Esophagus (tissue), 2 donors: ENCODE data around the gene MPST. TPM values are rescaled to one million over a fixed set of nuclear protein-coding genes. Genes with fewer than 3 reads are reported as not detected.

Experiments used
- H3K27ac ChIP-seq, 2 donors: one replicate each; pipeline ENCODE4 v1.5.1; 2013; ENCODE audit warnings: low read depth in 2 of 2, mild to moderate bottlenecking in 2 of 2, inconsistent platforms in 1 of 2, low read length in 1 of 2, moderate library complexity in 1 of 2
- H3K27me3 ChIP-seq, 2 donors: one replicate each; pipeline ENCODE4 v1.6.1; 2013; ENCODE audit warnings: low read length in 2 of 2, control low read depth in 1 of 2, mild to moderate bottlenecking in 1 of 2; ENCODE audit not compliant: insufficient read depth in 2 of 2, control insufficient read depth in 1 of 2
- H3K36me3 ChIP-seq, 2 donors: one replicate each; pipeline ENCODE4 v1.6.1; 2013; ENCODE audit warnings: low read length in 1 of 2; ENCODE audit not compliant: control insufficient read depth in 2 of 2, insufficient read depth in 2 of 2
- H3K4me1 ChIP-seq, 2 donors: one replicate each; pipeline ENCODE4 v1.6.1; 2013; ENCODE audit warnings: low read length in 1 of 2; ENCODE audit not compliant: control insufficient read depth in 2 of 2, insufficient read depth in 2 of 2
- H3K4me3 ChIP-seq, 2 donors: one replicate each; pipeline ENCODE4 v1.5.1; 2013; ENCODE audit warnings: low read length in 2 of 2, mild to moderate bottlenecking in 2 of 2, low read depth in 1 of 2, moderate library complexity in 1 of 2
- H3K9me3 ChIP-seq, 2 donors: one replicate each; pipeline ENCODE4 v1.6.1; 2013; ENCODE audit warnings: mild to moderate bottlenecking in 2 of 2, low read depth in 1 of 2, low read length in 1 of 2, moderate library complexity in 1 of 2; ENCODE audit not compliant: control insufficient read depth in 2 of 2, insufficient read depth in 1 of 2
- WGBS, 2 donors: extraction: QIAGEN DNeasy Blood & Tissue Kit; methylation state at CpG; one replicate each; pipeline ENCODE4 v1.1.7; 2013; 5-methylcytosine and 5-hydroxymethylcytosine counted together
- polyA plus RNA-seq, 2 donors: library from polyadenylated mRNA; stranded (reverse); fragments of 200-250 nt; gene quantifications; one replicate each; pipeline ENCODE4 v1.2.3, GENCODE V29; 2013
- donor health status: healthy with polysubstance abuse.
- donor health status: Bipolar disorder and iron deficiency.

MPST gene
- polyA plus RNA-seq, 2 donors: 104 to 147 TPM

GRCh38 chr22:37043209-37043827, 23.8 kb downstream of the MPST start:
- Histone ChIP-seq H3K4me3 (no peak overlapping the region), H3K4me1 (peaks cover 0 to 3% of the 10 kb centered on the region in 2 donors), H3K27me3 (no peaks in the 10 kb centered on the region), H3K36me3 (no peaks in the 10 kb centered on the region), H3K9me3 (no peaks in the 10 kb centered on the region), H3K27ac (no peak overlapping the region)
- WGBS, 2 donors: 62 to 71% methylated on average over 7 of the region's 7 CpGs

GRCh38 chr22:37043828-37044538, 24.4 kb downstream of the MPST start:
- no peaks in the 10 kb centered on the region for H3K27me3 ChIP-seq
- no peak overlapping the region for H3K27ac ChIP-seq
- H3K36me3 ChIP-seq: no peaks in the 10 kb centered on the region
- H3K9me3 ChIP-seq: no peaks in the 10 kb centered on the region
- peaks cover 0 to 3% of the 10 kb centered on the region in 2 donors for H3K4me1 ChIP-seq
- WGBS, 2 donors: 30 to 34% methylated on average over 13 to 17 of the region's 17 CpGs
- no peak overlapping the region for H3K4me3 ChIP-seq

GRCh38 chr22:37044634-37045625, 25.4 kb downstream of the MPST start:
- H3K27ac ChIP-seq: no peak overlapping the region
- no peaks in the 10 kb centered on the region for H3K9me3 ChIP-seq
- H3K4me3 ChIP-seq: no peak overlapping the region
- no peaks in the 10 kb centered on the region for H3K36me3 ChIP-seq
- H3K4me1 ChIP-seq: peaks cover 0 to 3% of the 10 kb centered on the region in 2 donors
- no peaks in the 10 kb centered on the region for H3K27me3 ChIP-seq
- WGBS, 2 donors: 67 to 73% methylated on average over 9 of the region's 9 CpGs

DNA sequence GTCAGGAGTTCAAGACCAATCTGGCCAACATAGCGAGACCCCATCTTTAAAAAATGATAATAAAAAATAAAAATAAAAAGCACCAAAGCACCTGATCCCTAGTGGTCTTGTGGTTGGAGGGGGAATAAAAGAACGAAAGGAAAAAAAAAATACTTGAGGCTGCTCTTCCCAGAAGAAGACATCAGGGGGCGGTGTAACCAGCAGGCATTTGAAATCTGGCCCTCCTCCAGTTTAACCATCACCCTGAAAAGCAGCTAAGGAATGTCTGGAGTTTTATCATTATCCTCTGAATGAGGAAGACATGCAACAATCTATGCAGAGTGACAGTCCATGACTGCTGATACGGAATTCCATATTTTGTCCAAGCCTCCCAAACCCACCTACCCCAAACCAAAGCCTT, 26.4 kb downstream of the MPST start:
- H3K36me3 ChIP-seq: no peaks in the 10 kb centered on the region
- H3K4me1 ChIP-seq: peaks cover 0 to 3% of the 10 kb centered on the region in 2 donors
- H3K27ac ChIP-seq: no peak overlapping the region
- 45 to 55% methylated on average over 4 of the region's 4 CpGs for WGBS, 2 donors
- H3K27me3 ChIP-seq: no peaks in the 10 kb centered on the region
- no peaks in the 10 kb centered on the region for H3K9me3 ChIP-seq
- H3K4me3 ChIP-seq: no peak overlapping the region

GRCh38 chr22:37046589-37046988, 27.0 kb downstream of the MPST start:
- Histone ChIP-seq H3K36me3 (no peaks in the 10 kb centered on the region), H3K9me3 (no peaks in the 10 kb centered on the region), H3K27me3 (no peaks in the 10 kb centered on the region), H3K27ac (no peak overlapping the region), H3K4me1 (peaks cover 0 to 3% of the 10 kb centered on the region in 2 donors), H3K4me3 (no peak overlapping the region)
- 85 to 90% methylated on average over 6 of the region's 6 CpGs for WGBS, 2 donors

GRCh38 chr22:37047006-37047405, 27.5 kb downstream of the MPST start:
- WGBS, 2 donors: 86 to 88% methylated on average over 7 of the region's 7 CpGs
- Histone ChIP-seq H3K27me3 (no peaks in the 10 kb centered on the region), H3K27ac (no peak overlapping the region), H3K36me3 (no peaks in the 10 kb centered on the region), H3K4me3 (no peak overlapping the region), H3K9me3 (no peaks in the 10 kb centered on the region), H3K4me1 (peaks cover 0 to 3% of the 10 kb centered on the region in 2 donors)

DNA sequence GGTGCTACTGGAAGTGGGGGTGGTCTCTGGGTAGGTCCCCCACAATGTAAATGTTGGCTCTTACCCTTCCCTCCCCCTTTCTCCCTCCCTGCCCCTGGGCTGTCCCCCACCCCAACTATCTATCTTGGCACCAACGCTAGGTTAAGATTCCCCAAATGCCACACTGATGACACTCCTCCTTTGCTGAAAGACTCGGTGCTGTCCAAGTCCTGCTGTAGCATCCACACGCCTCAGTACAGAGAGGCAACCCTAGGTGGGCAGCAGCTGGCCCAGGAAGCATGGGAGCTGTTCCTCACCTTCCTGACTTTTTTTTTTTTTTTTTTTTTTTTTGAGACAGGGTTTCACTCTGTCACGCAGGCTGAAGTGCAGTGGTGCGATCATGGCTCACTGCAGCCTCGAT, 28.6 kb downstream of the MPST start:
- Histone ChIP-seq H3K27me3 (no peaks in the 10 kb centered on the region), H3K27ac (no peak overlapping the region), H3K4me3 (no peak overlapping the region), H3K4me1 (peaks cover 0 to 11% of the 10 kb centered on the region in 2 donors), H3K9me3 (no peaks in the 10 kb centered on the region), H3K36me3 (no peaks in the 10 kb centered on the region)
- 80 to 81% methylated on average over 6 of the region's 6 CpGs for WGBS, 2 donors

- no peaks in the 10 kb centered on the region for H3K9me3 ChIP-seq
- no peaks in the 10 kb centered on the region for H3K27me3 ChIP-seq
- no peak overlapping the region for H3K27ac ChIP-seq
- H3K36me3 ChIP-seq: no peaks in the 10 kb centered on the region
- H3K4me1 ChIP-seq: peaks cover 0 to 17% of the 10 kb centered on the region in 2 donors
- no peak overlapping the region for H3K4me3 ChIP-seq
- 83 to 87% methylated on average over 2 of the region's 2 CpGs for WGBS, 2 donors
These were observed 29.7 kb downstream of the MPST start for GRCh38 chr22:37049224-37049623.

DNA sequence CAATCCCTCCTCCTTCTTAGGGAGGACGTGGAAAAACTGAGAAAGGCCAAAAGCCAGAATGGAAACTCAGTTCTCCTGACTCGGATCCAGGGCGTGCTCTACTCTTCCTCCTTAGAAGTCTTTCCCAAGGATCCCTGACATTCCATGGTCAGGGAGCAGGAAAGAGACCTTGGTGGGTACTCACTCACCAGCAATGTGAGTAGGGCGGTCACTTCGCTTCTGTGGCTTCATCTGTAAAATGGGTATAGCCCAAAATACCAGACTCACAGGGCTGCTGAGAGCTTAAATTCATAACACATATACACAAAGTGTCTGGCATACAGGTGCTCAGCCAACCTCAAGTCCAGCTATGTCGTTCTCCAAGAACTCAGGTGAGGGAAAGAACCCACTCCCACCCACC, 31.4 kb downstream of the MPST start:
- H3K4me3 ChIP-seq: no peak overlapping the region
- H3K4me1 ChIP-seq: peaks cover 0 to 17% of the 10 kb centered on the region in 2 donors
- 79 to 82% methylated on average over 6 of the region's 6 CpGs for WGBS, 2 donors
- no peak overlapping the region for H3K27ac ChIP-seq
- H3K9me3 ChIP-seq: no peaks in the 10 kb centered on the region
- no peaks in the 10 kb centered on the region for H3K27me3 ChIP-seq
- H3K36me3 ChIP-seq: peaks cover 0 to 1% of the 10 kb centered on the region in 2 donors
